IPS-NIHi7 (cell line): Measurements from ENCODE around the gene FAN1.
A peak's percentile ranks its signal among the peaks of the same experiment; 100 is the strongest.
"Not testable (repeated sequence)": the region's sequence is repeated elsewhere in the genome, so short reads cannot be mapped to it uniquely, and the experiment has no call there.

Experiments
- DNase-seq: peaks from one replicate; pipeline ENCODE4 v3.0.0; 2012; ENCODE audit warnings: mixed read lengths; ENCODE audit errors: extremely low spot score

The FAN1 gene

GRCh38 chr15:30903497-30904187 lies at the start of gene FAN1:
FAN1 (plus strand) TSS chr15:30903915; CDS start chr15:30904664, 749 bp downstream.
- peak; percentile 93 for DNase-seq

- peak; percentile 44 for DNase-seq
These were observed 44.4 kb upstream of the FAN1 start for GRCh38 chr15:30859091-30859874.

GRCh38 chr15:30865257-30865656 lies 38.5 kb upstream of the FAN1 start:
- no peak for DNase-seq

DNA sequence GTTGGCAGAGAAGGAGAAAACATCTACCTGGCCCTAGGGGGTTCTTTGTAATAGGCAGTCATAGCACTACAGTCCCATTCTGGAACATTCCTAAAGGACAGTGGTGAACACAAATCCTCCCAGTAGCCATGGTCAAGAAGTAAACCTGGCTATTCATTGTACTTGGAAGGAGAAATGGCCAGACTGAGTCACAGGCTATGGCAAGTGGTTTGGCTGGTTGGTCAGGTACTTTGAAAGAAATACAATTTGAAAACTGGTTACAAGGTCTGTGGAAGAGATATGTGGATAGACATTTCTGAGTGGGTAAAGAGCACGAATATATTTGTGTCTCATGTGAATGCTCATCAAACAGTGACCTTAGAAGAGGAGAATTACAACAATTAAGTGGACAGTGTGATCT lies 33.0 kb upstream of the FAN1 start:
- no peak for DNase-seq

DNA sequence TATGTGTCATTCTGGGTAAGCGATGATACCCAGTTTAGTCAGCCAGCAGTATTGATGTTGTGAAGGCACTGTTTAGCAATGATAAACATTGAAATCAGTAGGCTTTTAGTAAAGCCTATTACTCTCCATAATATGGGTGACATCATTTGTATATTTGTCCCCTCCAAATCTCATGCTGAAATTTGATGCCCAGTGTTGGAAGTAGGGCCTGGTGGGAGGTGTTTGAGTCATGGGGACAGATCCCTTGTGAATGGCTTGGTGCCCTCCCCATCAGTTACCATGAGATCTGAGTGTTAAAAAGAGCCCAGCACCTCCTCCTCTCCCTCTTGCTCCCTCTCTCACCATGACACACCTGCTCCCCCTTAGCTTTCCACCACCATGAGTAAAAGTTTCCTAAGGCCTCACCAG lies 31.4 kb upstream of the FAN1 start:
- DNase-seq: no peak

- DNase-seq: no peak
These were observed 26.6 kb upstream of the FAN1 start for GRCh38 chr15:30877070-30877469.

GRCh38 chr15:30878515-30878914 lies 25.2 kb upstream of the FAN1 start:
- DNase-seq: no peak

GRCh38 chr15:30882849-30883433 lies 20.8 kb upstream of the FAN1 start:
- no peak for DNase-seq

DNA sequence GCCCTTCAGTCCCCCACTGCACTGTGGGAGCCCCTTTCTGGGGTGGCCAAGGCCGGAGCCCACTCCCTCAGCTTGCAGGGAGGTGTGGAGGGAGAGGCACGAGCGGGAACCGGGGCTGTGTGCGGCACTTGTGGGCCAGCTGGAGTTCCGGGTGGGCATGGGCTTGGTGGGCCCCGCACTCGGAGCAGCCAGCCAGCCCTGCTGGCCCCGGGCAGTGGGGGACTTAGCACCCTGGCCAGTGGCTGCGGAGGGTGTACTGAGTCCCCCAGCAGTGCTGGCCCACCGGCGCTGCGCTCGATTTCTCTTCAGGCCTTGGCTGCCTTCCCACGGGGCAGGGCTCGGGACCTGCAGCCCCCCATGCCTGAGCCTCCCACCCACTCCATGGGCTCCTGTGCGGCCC lies 20.0 kb upstream of the FAN1 start:
- DNase-seq: not testable (repeated sequence)

- DNase-seq: peak; percentile 75
These were observed 17.9 kb upstream of the FAN1 start for GRCh38 chr15:30885814-30886213.

- DNase-seq: no peak
These were observed 14.5 kb upstream of the FAN1 start for GRCh38 chr15:30889196-30889595.

DNA sequence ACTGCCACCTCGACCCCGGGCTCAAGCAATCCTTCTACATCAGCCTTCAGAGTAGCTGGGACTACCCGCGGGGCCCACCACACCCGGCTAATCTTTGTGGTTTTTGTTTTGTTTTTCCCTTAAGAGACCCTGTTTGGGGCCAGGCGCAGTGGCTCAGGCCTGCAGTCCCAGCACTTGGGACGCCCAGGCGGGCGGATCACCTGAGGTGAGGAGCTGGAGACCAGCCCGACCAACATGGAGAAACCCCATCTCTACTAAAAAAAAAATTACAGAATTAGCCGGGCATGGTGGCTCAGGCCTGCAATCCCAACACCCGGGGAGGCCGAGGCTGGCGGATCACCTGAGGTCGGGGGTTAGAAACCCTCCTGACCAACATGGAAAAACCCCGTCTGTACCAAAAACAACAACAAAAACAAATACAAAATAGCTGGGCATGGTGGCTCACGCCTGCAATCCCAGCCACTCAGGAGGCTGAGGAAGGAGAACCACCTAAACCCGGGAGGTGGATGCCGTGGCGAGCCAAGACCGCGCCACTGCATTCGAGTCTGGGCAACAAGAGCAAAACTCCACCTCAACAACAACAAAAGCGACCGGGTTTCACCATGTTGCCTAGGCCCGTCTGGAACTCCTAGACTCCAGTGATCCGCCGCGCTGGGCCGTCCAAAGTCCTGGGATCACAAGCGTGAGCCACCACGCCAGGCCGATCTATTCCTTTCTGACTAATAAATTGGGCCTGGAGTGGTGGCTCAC lies 8.1 kb upstream of the FAN1 start:
- DNase-seq: no peak

DNA sequence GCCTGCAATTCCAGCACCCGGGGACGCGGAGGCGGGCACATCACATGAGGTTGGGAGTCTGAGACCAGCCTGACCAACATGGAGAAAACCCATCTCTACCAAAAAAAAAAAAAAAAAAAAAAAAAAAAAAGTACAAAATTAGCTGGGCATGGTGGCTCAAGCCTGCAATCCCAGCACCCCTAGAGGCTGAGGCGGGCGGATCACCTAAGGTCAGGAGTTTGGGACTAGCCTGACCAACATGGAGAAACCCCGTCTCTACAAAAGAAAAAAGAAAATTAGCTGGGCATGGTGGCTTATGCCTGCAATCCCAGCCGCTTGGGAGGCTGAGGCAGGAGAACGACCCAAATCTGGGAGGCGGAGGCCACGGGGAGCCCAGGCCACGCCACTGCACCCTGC lies 7.5 kb upstream of the FAN1 start:
- no peak for DNase-seq

- no peak for DNase-seq
These were observed 1.8 kb upstream of the FAN1 start for GRCh38 chr15:30901889-30902288.

DNA sequence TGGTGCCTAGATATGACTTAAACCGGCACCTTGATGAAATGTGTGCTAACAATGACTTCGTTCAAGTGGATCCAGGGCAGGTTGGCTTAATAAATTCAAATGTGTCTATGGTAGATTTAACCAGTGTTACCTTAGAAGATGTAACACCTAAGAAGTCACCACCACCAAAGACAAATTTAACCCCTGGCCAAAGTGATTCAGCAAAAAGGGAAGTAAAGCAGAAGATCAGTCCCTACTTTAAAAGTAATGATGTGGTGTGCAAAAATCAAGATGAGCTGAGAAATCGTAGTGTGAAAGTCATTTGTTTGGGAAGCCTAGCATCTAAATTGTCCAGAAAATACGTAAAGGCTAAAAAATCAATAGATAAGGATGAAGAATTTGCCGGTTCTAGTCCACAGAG lies 1.1 kb downstream of the FAN1 start:
- no peak for DNase-seq

- DNase-seq: no peak
These were observed 2.1 kb downstream of the FAN1 start for GRCh38 chr15:30905821-30906220.

DNA sequence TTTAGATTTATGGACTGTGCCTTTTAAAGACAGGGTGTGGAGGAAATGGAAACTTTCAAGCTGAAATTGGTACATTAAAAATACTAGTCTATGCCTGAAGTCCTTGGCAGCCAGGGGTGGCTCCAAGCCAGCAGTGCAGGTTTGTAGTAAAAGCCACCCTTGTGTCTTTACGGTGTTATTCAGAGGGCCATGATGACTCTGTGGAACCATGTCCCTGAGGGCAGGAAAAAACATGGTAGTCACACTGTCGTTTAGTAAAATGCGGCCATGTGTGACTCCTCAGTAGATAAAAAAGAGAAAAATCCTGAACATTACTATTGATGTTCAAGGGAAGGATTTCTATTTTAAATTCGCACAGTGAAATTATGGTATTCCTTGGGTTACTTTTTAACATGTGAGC lies 2.7 kb downstream of the FAN1 start:
- no peak for DNase-seq

DNA sequence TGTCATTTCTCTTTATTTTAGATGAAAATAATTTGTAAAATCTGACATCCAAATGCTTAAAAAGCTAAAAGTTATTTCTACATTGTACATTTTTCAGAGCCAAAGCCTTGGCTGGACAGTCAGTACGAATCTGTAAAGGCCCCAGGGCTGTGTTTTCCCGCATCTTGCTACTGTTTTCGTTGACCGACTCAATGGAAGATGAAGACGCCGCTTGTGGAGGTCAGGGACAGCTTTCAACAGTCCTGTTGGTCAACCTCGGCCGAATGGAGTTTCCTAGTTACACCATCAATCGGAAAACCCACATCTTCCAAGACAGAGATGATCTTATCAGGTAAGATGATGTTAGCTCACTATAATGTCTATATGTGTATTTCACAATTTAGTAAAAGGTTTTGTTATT lies 10.0 kb downstream of the FAN1 start:
- DNase-seq: no peak

DNA sequence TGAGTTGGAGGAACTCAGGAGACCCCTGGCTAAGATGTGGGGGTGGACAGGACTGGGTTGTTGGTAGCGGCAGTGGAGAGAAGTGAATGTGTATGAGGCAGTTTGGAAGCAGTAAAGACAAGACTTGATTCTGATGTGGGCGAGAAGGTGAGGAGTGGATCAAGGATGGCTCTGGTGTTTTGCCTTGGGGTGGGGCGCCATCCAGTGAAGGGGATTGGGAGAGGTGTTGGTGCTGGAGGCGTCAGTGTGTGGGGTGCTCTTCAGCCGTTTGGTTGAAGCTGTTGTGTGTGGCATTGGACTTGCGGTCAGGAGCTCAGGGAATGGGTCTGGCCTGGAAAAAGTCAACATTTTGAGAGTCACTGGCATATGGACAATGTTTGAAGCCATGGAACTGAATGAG lies 13.3 kb downstream of the FAN1 start:
- no peak for DNase-seq

GRCh38 chr15:30917675-30918074 lies 14.0 kb downstream of the FAN1 start:
- no peak for DNase-seq

DNA sequence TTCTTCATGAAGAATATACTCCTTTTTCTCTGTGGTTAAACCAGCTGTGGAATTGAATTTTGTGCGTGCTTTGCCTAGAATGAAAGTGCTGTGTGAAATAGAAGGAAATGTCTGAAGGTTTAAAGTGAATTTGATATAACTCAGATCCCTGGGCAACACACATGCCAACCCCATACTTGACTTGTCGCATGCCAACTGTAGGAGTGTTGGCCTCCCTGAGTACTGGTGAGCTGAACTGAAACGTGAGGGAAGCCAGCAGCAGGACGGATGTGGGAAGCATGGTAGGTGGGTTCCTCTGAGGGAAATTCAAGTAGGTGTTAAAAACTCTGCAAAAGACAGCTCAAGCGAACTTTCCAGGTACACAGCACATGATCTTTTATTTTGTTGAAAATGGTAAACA lies 14.7 kb downstream of the FAN1 start:
- DNase-seq: no peak

- no peak for DNase-seq
These were observed 16.3 kb downstream of the FAN1 start for GRCh38 chr15:30919877-30920550.
